Eye (tissue), 1 donor: ENCODE data around the gene IGSF9B.
A peak's percentile ranks its signal among the peaks of the same experiment; 100 is the strongest.
"Not testable (repeated sequence)": the region's sequence is repeated elsewhere in the genome, so short reads cannot be mapped to it uniquely, and the experiment has no call there.

Experiments
- DNase-seq: peaks from one replicate; pipeline ENCODE4 v3.0.0-alpha.2; 2015

The IGSF9B gene, protein sequence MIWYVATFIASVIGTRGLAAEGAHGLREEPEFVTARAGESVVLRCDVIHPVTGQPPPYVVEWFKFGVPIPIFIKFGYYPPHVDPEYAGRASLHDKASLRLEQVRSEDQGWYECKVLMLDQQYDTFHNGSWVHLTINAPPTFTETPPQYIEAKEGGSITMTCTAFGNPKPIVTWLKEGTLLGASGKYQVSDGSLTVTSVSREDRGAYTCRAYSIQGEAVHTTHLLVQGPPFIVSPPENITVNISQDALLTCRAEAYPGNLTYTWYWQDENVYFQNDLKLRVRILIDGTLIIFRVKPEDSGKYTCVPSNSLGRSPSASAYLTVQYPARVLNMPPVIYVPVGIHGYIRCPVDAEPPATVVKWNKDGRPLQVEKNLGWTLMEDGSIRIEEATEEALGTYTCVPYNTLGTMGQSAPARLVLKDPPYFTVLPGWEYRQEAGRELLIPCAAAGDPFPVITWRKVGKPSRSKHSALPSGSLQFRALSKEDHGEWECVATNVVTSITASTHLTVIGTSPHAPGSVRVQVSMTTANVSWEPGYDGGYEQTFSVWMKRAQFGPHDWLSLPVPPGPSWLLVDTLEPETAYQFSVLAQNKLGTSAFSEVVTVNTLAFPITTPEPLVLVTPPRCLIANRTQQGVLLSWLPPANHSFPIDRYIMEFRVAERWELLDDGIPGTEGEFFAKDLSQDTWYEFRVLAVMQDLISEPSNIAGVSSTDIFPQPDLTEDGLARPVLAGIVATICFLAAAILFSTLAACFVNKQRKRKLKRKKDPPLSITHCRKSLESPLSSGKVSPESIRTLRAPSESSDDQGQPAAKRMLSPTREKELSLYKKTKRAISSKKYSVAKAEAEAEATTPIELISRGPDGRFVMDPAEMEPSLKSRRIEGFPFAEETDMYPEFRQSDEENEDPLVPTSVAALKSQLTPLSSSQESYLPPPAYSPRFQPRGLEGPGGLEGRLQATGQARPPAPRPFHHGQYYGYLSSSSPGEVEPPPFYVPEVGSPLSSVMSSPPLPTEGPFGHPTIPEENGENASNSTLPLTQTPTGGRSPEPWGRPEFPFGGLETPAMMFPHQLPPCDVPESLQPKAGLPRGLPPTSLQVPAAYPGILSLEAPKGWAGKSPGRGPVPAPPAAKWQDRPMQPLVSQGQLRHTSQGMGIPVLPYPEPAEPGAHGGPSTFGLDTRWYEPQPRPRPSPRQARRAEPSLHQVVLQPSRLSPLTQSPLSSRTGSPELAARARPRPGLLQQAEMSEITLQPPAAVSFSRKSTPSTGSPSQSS (N-terminal part only)

GRCh38 chr11:133956650-133957633 lies at the start of gene IGSF9B:
IGSF9B (minus strand) TSS chr11:133956968; CDS start chr11:133956754, 214 bp downstream.
- DNase-seq: peak; percentile 95

- DNase-seq: peak; percentile 17
Measured at GRCh38 chr11:134004496-134005172, 47.9 kb upstream of the IGSF9B start.

DNA sequence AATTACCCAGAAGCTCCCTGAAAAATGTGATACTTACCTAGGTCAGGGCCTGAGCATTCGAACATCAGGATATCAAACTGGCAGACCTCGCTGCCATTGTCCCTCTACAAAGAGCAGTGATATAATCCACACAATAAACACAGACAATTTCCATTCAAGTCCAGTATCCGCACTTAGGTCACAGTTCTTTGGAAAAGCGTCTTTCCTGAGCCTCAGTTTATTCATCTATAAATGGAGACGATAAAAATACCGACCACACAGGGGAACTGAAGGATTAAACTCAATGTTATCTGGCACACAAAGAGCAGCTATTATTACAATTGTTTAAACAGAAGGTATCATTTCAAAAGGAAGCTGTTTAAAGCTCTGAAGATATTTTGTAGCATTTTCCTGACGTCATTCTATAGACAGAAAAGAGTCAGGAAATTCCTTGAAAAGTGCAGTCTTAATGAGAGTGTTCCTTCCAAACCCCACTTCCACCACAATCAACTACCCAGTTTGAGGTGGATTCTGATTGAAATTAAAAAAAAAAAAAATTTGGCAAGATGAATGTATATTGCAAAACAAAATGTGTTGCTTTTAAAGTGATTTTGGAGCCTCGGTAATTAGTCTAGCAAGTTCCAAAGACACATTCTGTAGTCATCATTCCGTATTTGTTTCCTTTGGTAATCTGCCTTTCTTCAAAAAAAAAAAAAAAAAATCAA lies 47.2 kb upstream of the IGSF9B start:
- DNase-seq: no peak

- DNase-seq: not testable (repeated sequence)
Measured at GRCh38 chr11:134002819-134003218, 46.1 kb upstream of the IGSF9B start.

GRCh38 chr11:134002338-134002737 lies 45.6 kb upstream of the IGSF9B start:
- DNase-seq: not testable (repeated sequence)

DNA sequence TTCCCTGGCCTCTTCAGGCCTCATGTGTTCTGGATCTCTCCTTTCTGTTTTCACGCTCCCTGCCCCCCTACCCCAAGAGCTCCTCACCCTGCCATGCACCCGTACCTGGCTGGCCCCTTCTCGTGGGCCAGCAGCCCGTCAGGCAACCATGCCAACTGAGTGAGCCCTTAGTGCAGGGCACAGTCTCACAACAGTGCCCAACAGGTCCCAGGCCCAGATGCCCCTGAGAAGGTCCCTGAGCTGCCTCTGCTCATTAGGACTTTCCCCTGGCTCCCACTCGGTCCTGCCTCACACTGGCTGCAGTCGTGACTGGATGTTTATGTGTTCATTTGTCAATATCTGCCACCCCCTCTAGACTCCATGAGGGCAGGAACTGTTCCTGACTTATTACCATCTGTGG lies 44.8 kb upstream of the IGSF9B start:
- DNase-seq: no peak

GRCh38 chr11:134001088-134001487 lies 44.3 kb upstream of the IGSF9B start:
- DNase-seq: no peak

DNA sequence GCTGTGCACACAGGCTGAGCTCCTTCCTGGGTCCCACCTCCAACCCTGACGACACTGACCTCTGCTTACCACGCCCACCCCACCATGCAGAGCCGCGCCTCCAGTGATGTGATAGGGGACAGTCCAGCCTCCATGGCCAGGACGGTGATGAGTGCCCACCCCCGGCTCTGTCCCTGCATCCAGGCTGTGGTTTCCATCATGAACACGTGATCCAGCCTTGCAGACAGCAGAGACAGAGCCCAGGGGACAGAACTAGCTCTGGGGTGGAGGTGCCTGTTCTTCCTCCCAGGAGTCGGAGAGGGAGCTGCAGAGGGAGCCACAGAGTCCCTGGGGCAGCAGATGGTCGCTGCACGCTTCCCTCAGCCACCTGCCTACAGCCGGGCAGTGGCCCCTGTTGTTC lies 42.6 kb upstream of the IGSF9B start:
- no peak for DNase-seq

DNA sequence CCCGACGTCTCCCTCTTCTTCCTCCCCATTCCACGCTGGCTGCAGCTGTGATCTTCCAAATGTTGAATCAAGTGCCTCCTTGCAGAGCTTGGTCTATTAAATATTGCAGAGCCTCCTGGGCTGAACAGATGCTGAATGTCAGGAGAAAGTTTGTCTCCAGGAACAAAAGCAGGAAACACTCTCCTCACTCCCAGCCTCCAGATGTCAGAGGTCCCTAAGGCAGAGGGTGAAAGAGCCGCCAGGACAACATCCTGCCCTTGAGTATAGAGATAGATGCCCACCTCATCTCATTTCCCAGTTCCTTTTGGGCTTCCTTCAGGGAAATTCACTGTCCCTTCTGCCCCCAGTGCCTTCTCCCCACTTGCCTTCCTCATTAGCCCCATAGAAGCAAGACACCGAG lies 40.8 kb upstream of the IGSF9B start:
- no peak for DNase-seq

DNA sequence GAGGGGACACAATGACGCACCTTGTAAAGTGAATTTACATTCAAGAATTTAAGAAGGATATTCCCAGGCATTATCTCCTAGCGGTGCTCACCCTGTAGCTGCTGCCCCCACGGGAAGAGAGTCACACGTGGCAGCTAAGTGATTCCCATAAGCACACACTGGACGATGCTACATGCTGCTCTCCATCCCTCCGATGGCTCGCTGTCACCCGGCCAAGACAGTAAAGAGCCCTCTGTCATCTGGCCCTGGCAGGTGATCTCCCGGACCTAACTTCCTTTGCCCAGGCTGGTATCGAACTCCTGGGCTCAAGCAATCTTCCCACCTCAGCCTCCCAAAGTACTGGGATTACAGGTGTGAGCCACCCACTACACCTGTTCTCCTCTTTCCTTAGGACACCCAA lies 39.9 kb upstream of the IGSF9B start:
- DNase-seq: no peak

DNA sequence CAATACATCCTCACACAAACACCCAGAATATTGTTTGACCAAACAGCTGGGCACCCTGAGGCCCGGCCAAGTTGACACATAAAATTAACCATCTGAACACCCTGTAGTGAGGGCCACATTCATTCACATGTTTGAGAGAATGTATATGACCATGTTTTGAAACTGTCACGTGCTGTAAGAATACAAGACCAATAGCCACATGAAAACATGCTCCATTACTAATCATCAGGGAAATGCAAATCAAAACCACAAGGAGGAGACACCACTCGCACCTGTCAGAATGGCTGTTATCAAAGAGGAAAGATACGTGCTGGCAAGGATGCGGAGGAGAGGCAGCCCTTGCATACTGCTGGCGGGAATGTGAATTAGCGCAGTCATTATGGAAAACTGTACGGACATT lies 38.3 kb upstream of the IGSF9B start:
- no peak for DNase-seq

DNA sequence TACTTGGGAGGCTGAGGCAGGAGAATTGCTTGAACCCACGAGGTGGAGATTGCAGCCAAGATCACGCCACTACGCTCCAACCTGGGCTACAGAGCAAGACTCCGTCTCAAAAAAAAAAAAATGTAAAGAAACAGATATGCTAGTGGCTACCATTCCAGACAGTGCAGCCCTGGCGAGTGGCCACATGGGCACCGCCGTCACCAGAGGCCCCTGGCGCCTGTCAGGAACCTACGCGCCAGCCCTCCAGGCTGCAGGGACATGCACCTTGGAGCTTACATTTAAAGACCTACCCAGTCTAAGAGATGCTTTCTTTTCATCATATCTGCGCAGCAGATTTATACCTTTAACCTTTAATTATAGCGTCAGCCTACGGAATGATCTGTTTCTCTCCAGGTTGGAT lies 37.2 kb upstream of the IGSF9B start:
- no peak for DNase-seq

DNA sequence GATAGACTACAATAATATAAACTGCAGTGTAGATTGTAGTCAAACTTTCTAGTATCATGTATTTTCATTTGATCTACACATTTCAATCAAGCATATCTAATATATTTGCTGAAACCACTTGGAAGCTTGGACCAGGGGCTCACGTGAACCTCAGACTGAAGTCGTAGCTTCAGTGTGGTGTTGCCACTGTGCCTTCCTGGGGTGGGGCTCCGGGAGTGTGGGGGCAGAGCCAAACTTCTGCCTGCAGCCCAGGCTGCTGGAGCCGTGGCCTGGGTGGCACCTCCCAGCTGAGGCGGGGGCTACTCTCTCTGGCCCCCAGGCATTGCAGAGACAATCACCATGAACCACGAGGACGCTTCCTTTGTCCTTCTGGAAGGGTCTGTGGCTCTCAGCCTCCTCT lies 36.3 kb upstream of the IGSF9B start:
- DNase-seq: no peak

DNA sequence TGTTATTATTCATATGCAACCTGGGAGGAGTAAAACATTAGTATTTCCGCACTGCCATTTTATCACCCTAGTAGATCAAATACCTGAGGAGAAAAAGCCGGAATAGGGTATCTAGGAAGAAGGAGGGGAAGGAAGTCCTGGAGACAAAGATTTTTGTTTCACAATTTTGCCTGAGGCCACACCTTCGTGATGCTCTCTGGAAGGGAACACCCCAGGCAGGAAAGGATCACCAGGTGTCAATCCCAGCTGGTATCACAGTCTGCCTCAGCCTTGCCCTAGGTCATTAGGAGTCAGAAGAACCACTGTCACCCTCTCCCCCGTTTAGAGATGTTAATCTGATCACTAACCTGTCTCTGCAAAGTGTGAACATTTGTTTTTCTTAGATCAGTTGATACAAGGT lies 35.4 kb upstream of the IGSF9B start:
- DNase-seq: no peak

DNA sequence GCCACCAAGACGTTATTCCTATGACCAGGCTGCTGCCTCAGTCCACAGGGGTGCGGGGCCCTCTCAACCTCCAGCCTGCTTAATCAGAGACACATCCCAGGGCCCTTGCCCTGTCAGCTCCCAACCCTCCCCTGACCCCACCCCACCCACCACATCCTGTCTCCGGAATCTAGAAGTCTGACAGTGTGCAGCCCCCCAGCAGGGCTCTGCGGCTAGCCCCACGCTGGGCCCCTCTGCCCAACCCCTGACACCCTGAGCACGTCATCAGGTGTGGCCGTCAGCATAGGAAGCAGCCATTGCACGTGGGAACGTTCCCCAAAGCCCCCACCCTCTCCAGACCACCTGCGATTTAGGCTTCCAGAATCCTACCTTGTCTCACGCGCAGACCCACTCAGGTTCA lies 34.3 kb upstream of the IGSF9B start:
- no peak for DNase-seq

DNA sequence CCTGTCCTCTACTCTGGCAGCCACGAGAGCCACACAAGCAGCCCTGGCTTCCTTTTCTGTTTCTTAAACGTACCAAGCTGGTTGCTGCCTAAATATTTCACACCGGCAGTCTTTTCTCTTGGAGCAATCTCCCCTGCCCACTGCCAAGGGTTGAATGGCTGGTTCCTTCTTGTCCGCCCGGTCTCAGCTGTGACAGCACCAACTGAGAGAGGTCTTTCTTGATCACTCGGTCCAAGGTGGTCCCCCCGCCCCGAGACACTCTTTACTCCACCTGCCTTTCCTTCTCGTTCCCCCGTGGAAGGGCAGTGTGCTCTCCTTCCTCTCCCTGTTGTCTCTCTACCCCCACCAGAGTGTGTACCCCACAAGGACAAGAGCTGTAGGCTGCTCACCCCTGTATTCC lies 33.7 kb upstream of the IGSF9B start:
- DNase-seq: no peak

- DNase-seq: peak; percentile 34
Measured at GRCh38 chr11:133988686-133989410, 32.1 kb upstream of the IGSF9B start.

- DNase-seq: peak; percentile 54
Measured at GRCh38 chr11:133987171-133987570, 30.4 kb upstream of the IGSF9B start.

GRCh38 chr11:133985981-133986944 lies 29.5 kb upstream of the IGSF9B start:
- DNase-seq: peak; percentile 75
